Measurements from ENCODE around the gene IMPA2. TPM values are rescaled to one million over a fixed set of nuclear protein-coding genes. Genes with fewer than 3 reads are reported as not detected.
"Not testable (repeated sequence)": the region's sequence is repeated elsewhere in the genome, so short reads cannot be mapped to it uniquely, and the experiment has no call there.

Gene IMPA2
- total RNA-seq, 4 donors from 2014 or later = 112 to 385 (median 215) TPM

- H3K9me3 ChIP-seq = no peaks in the 10 kb centered on the region
- H3K4me3 ChIP-seq = no peak overlapping the region
- TF ChIP-seq EP300 (IDR thresholded peaks at IDR 0.05) (no peak), POLR2AphosphoS5 (IDR thresholded peaks at IDR 0.05) (peak; percentile 83), CTCF (IDR thresholded peaks at IDR 0.05) (peak in 3 of 4 experiments; percentile 31 to 47 (median 43)), POLR2A (IDR thresholded peaks at IDR 0.05) (no peak)
- no peaks in the 10 kb centered on the region for H3K27me3 ChIP-seq
- 17 to 42% methylated on average over 2 of the region's 3 CpGs for WGBS, 2 donors (ENCODE audit: low coverage in 1 of 2)
- peaks cover 0 to 27% (median 5%) of the 10 kb centered on the region in 3 donors for H3K4me1 ChIP-seq
- peak overlapping the region; percentile 54 to 88 (median 85) for H3K27ac ChIP-seq
- H3K36me3 ChIP-seq = no peaks in the 10 kb centered on the region
- ATAC-seq = peak; percentile 92
Measured at GRCh38 chr18:11963991-11964484, 17.3 kb upstream of the IMPA2 start.

- H3K36me3 ChIP-seq = no peaks in the 10 kb centered on the region
- ATAC-seq = no peak
- WGBS, 2 donors (ENCODE audit: low coverage in 1 of 2) = 49 to 63% methylated on average over 4 to 7 of the region's 9 CpGs
Measured at GRCh38 chr18:11969904-11970835, 11.1 kb upstream of the IMPA2 start.

GRCh38 chr18:11970836-11971226 is 10.5 kb upstream of the IMPA2 start:
- H3K27me3 ChIP-seq, H3K4me3 ChIP-seq, H3K4me1 ChIP-seq, H3K9me3 ChIP-seq, H3K27ac ChIP-seq, ATAC-seq, H3K36me3 ChIP-seq: not testable (repeated sequence)
- WGBS, 2 donors (ENCODE audit: low coverage in 1 of 2) = 89 to 100% methylated on average over 2 to 8 of the region's 8 CpGs

More at GRCh38 chr18:11969904-11970835, 11.1 kb upstream of the IMPA2 start:
- H3K4me1 ChIP-seq = peaks cover 0 to 7% (median 0%) of the 10 kb centered on the region in 3 donors
- no peak overlapping the region for H3K27ac ChIP-seq
- H3K27me3 ChIP-seq = no peaks in the 10 kb centered on the region
- no peak overlapping the region for H3K4me3 ChIP-seq
- no peak for TF ChIP-seq CTCF (IDR thresholded peaks at IDR 0.05)
- no peak for TF ChIP-seq POLR2A (IDR thresholded peaks at IDR 0.05)
- TF ChIP-seq EP300 (IDR thresholded peaks at IDR 0.05) = no peak
- no peak for TF ChIP-seq POLR2AphosphoS5 (IDR thresholded peaks at IDR 0.05)
- H3K9me3 ChIP-seq = no peaks in the 10 kb centered on the region

- no peaks in the 10 kb centered on the region for H3K9me3 ChIP-seq
- no peaks in the 10 kb centered on the region for H3K36me3 ChIP-seq
- 93% methylated on average over 16 of the region's 35 CpGs; no CpG with 5 or more reads in 1 of the 2 donors for WGBS, 2 donors (ENCODE audit: low coverage in 1 of 2)
- H3K27me3 ChIP-seq = no peaks in the 10 kb centered on the region
- H3K27ac ChIP-seq = no peak overlapping the region
- no peak overlapping the region for H3K4me3 ChIP-seq
- H3K4me1 ChIP-seq = peaks cover 0 to 7% (median 0%) of the 10 kb centered on the region in 3 donors
- TF ChIP-seq EP300 (IDR thresholded peaks at IDR 0.05) = no peak
- no peak for TF ChIP-seq CTCF (IDR thresholded peaks at IDR 0.05)
- no peak for TF ChIP-seq POLR2AphosphoS5 (IDR thresholded peaks at IDR 0.05)
- TF ChIP-seq POLR2A (IDR thresholded peaks at IDR 0.05) = no peak
- ATAC-seq = no peak
Measured at GRCh38 chr18:11972371-11973174, 8.7 kb upstream of the IMPA2 start.

GRCh38 chr18:11974741-11975325 is 6.5 kb upstream of the IMPA2 start:
- H3K4me1 ChIP-seq = peaks cover 0 to 17% (median 4%) of the 10 kb centered on the region in 3 donors
- H3K27ac ChIP-seq = no peak overlapping the region
- WGBS, 2 donors (ENCODE audit: low coverage in 1 of 2) = 64 to 78% methylated on average over 3 to 4 of the region's 5 CpGs
- no peak overlapping the region for H3K4me3 ChIP-seq
- H3K27me3 ChIP-seq = no peaks in the 10 kb centered on the region
- H3K9me3 ChIP-seq = no peaks in the 10 kb centered on the region
- TF ChIP-seq POLR2AphosphoS5 (IDR thresholded peaks at IDR 0.05) = no peak
- no peak for TF ChIP-seq CTCF (IDR thresholded peaks at IDR 0.05)
- no peak for TF ChIP-seq EP300 (IDR thresholded peaks at IDR 0.05)
- no peak for TF ChIP-seq POLR2A (IDR thresholded peaks at IDR 0.05)
- H3K36me3 ChIP-seq = no peaks in the 10 kb centered on the region
- no peak for ATAC-seq

Data from gastroesophageal sphincter (tissue), 4 donors.